GM10266 (cell line): ENCODE results near the gene CCDC167.

ENCODE experiments used
- DNase-seq: peaks from one replicate; pipeline ENCODE4 v3.0.0; 2012; ENCODE audit errors: extremely low spot score
- TF ChIP-seq, protein P1 (sequence below): IDR thresholded peaks from 2 replicates; pipeline ENCODE4 v1.5.1; 2012; ENCODE audit warnings: mild to moderate bottlenecking, low read depth; ENCODE audit not compliant: control insufficient read depth, insufficient read depth; ENCODE audit errors: missing control alignments

CCDC167 gene

DNA sequence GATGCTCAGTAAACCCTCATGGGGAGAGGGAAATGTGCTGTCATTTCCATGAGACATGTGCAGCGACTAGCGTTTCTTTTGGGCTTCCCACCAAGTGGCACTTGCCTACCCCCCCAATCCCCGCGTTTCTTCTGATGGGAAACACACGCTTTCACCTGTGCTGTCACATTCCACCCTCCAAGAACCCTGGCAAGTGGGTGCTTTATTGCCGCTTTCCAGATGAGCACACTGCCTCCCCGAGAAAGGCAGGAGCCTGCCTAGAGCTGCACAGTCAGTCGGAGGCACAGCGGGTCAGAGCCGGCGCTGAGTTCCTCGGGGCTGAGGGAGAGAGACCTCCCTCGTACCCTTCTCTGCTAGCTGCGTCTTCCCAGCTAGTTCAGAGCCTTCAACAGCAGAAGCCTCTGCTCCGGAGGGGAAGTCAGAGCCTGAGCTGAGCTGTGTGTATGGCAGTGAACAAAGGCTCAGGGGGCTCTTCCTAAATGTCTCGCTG lies 12.3 kb upstream of the CCDC167 start:
- DNase-seq: no peak
- TF ChIP-seq, protein P1, sequence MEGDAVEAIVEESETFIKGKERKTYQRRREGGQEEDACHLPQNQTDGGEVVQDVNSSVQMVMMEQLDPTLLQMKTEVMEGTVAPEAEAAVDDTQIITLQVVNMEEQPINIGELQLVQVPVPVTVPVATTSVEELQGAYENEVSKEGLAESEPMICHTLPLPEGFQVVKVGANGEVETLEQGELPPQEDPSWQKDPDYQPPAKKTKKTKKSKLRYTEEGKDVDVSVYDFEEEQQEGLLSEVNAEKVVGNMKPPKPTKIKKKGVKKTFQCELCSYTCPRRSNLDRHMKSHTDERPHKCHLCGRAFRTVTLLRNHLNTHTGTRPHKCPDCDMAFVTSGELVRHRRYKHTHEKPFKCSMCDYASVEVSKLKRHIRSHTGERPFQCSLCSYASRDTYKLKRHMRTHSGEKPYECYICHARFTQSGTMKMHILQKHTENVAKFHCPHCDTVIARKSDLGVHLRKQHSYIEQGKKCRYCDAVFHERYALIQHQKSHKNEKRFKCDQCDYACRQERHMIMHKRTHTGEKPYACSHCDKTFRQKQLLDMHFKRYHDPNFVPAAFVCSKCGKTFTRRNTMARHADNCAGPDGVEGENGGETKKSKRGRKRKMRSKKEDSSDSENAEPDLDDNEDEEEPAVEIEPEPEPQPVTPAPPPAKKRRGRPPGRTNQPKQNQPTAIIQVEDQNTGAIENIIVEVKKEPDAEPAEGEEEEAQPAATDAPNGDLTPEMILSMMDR: no peak

DNA sequence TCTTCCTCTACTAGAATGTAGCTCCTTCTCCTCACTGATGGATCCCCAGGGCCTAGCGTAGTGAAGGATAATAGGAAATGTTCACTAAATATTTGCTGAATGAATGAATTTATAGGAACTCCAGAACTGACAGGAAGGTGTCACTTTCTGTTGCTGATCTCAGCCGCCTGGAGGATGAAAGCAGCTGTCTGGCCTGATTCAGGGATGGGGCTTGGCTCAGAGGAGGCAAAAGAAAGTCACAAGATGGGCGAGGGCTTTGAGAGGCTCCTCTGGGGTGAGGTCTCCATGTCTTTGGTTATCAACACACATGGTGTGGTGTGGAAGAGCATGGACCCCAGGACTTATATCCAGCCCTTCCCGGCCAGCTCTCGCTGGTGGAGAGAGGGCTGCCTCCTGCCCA lies 11.5 kb upstream of the CCDC167 start:
- no peak for DNase-seq
- TF ChIP-seq, protein P1: no peak

DNA sequence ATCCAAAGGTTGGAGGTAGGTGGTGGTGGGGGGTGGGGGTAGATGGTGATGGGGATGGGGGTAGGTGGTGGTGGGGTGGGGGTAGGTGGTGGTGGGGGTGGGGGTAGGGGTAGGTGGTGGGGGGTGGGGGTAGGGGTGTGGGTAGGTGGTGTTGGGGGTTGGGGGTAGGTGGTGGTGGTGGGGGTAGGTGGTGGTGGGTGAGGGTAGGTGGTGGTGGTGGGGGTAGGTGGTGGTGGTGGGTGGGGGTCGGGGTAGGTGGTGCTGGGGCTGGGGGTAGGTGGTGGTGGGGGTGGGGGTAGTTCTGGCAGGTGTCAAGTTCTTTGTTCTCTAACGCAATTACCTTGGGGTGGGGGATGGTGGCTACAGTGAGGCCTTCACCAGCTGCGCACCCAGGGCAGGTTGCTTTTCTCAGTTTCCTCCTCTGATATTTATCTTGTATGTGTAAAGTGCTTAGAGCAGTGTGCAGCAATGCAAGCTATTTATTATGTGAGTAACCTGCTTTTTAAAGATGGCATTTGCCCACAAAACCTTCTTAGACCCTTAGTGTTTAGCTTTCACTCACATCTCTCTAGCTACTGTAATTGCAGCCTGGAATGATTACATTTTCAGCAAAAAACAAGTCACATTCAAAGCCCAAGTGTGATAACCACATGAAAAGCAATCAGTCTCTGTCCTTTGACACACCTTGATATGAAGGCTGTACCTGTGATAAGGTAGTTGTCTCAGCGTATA lies 8.2 kb upstream of the CCDC167 start:
- no peak for DNase-seq
- TF ChIP-seq, protein P1: no peak

DNA sequence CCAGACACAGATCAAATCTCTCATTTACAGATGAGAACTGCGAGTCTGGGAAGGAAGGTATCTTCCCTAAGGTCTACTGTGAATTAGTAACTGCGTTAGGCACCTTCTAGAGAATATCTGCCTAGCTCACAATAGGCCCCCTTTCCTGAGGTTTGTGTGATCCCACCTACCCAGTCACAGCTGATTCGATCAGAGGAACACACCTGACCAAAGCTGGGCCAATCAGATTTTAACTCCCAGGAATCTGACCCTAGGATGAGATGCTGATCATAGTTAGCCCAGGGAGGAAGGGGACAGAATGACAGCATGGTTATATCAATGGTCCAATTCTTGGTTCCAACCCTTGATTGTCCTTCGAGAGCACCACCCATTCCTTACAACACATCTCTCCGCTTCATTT lies 7.4 kb upstream of the CCDC167 start:
- TF ChIP-seq, protein P1: no peak
- no peak for DNase-seq

DNA sequence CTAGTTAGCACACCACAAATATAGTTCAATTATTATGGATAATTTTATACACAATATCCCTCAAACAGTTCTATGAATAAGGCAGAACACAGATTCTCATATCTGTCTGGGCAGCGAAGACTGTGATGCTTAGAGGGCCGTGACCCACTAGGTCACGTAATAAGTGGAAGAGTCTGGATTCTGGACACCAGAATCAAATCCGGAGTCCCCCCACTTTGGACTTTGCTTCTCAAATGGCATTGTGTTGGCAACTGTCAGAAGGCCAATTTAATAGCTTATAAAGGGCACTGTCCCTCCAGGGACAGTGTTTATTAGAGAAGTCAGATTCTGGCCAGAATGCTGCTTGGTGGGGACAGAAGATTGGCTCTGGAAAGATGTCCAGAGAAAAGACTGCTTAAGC lies 6.8 kb upstream of the CCDC167 start:
- TF ChIP-seq, protein P1: no peak
- DNase-seq: no peak

DNA sequence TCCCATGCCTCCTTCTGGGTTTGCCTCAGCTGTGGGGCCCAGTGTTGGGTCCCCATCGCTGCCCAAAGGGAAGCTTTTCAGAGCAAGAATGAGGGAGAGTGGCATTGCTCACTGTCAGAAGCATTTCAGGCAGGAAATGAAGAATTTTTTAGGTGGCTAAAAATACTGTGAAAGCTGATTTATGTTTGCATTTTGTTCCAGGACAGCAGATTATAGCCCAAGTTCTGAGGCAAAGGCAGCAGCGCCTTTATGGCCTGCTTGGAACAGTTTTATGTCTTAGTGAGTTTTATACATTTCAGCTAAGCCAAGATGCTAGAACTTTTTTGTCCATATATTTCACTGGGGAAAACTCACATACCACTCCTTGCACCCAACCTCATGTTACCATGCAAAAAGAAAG lies 4.3 kb upstream of the CCDC167 start:
- no peak for DNase-seq
- TF ChIP-seq, protein P1: no peak

DNA sequence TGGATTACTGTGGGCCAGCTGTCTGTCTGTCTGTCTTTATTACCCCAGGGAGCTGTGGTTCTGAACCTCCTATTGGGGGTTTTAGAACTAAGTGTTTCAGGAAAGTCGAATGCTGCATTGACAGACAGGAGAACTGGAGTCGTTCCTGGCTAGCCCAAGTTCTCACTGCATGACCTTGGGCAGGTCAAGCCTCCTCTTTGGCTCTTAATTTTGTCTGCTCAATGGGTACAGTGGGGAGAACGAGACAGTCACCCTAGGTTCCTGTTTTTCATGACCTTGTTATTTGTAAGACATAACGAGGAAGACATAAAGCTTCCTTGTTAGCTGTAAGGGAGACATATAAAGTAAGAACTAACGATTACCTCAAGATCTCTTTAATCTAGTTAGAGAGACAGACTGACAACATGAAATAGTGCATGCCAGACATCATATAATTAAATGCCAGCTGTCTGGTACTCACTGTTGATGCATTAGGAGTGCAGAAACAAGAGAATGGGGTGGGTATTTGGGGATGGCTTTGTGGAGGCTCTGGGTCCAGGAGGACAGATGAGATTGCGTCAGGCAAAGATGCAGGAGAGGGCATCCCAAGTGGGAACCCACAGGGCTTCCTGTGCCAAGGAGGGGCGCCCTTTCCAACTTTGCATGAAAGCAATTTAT lies 3.7 kb upstream of the CCDC167 start:
- DNase-seq: no peak

More for the DNA sequence above, 3.7 kb upstream of the CCDC167 start:
- TF ChIP-seq, protein P1: no peak
